GM10266 (cell line): ENCODE results near the gene ORC4.

ENCODE experiments used
- DNase-seq: peaks from one replicate; pipeline ENCODE4 v3.0.0; 2012; ENCODE audit errors: extremely low spot score
- CTCF ChIP-seq: IDR thresholded peaks from 2 replicates; pipeline ENCODE4 v1.5.1; 2012; ENCODE audit warnings: mild to moderate bottlenecking, low read depth; ENCODE audit not compliant: control insufficient read depth, insufficient read depth; ENCODE audit errors: missing control alignments

Gene ORC4

GRCh38 chr2:147884830-147885229 lies 135.7 kb downstream of the ORC4 start:
- no peak for DNase-seq
- no peak for TF ChIP-seq CTCF

- DNase-seq = no peak
- TF ChIP-seq CTCF = no peak
Observed at GRCh38 chr2:147882631-147883030, 137.9 kb downstream of the ORC4 start.
